Jurkat, Clone E6-1 (cell line): ENCODE data around the gene DACT1.

Experiments used
- DNase-seq: peaks from one replicate; pipeline ENCODE4 v3.0.0-alpha.2; 2011; ENCODE audit warnings: low read depth, low spot score
- H3K4me3 ChIP-seq: 2 replicates; pipeline ENCODE4 v1.5.1; 2011; ENCODE audit warnings: mild to moderate bottlenecking, low read length, control low read depth, moderate library complexity

DACT1 gene

DNA sequence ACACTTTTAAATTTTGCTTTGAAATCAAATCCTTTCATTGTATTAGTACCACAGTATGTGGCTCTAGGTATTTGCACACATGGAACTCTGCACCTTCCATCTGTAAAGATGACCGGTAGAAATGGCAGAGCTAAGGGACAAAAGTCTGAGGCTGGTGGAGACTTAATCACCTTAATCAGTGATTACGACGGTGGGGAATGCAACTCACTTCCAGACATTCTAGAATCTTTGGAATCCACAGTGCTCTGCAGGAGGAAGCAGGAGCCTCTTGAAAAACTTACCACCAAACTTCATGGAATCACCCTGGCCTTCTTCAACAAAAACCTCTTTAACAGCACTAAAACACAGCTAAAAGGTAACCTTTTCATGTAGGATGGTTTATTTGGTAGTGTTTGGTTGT is 3.9 kb upstream of the DACT1 start:
- no peak for DNase-seq
- H3K4me3 ChIP-seq = no peak overlapping the region

DNA sequence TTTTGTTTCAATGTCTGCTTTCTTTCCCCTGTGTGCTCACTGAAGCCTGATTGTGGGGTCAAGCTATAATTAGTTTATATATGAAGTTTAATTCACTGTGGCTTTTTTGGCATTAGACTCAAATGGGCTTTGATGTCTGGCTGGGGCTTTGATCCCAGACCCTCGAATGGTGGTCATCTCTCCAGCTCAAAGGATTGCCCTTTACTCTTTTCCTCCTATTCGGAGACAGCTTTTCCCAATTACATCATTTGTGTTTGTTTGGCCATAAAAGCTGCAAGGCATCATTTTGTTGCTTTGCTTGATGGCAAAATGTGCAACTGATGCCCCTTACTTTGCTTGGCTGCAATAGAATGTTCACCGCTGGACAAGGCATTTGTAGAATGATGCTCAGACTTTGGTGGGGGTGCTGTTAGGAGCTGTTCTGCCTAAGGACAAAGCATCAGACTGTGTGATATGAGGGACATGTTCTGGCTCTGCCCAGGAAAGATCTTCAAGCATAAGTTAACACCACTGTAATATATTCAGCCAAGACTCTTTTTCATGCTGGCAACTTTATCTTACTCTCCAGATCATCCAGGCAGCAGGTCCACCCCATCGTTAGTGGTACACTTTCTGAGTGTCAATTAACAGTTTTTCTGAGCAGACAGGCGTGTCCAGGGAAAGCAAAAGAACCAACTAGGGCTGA is 3.2 kb upstream of the DACT1 start:
- no peak overlapping the region for H3K4me3 ChIP-seq
- DNase-seq = no peak

- DNase-seq = no peak
- no peak overlapping the region for H3K4me3 ChIP-seq
Observed at GRCh38 chr14:58635091-58635830, 2.5 kb upstream of the DACT1 start.

- H3K4me3 ChIP-seq = no peak overlapping the region
- no peak for DNase-seq
Observed at GRCh38 chr14:58636129-58636528, 1.6 kb upstream of the DACT1 start.

DNA sequence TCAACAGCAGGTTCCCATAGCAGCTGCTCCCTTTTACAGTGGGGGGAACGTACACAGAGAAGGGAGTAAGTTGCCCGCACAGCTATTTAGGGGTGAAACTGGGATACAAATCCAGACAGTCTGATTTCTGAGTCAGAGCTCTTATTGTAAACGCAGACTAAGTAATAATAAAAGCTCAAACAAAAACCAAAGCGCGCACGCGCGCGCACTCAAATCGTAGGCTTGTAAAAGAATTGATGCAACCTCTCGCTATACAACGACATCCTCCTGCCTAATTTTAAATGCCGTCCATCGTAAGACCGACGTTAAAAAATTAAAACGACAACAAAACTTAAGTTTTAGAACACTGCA is 747 bp upstream of the DACT1 start:
- no peak overlapping the region; the same call in 1 of the 2 replicates for H3K4me3 ChIP-seq
- DNase-seq = no peak

DNA sequence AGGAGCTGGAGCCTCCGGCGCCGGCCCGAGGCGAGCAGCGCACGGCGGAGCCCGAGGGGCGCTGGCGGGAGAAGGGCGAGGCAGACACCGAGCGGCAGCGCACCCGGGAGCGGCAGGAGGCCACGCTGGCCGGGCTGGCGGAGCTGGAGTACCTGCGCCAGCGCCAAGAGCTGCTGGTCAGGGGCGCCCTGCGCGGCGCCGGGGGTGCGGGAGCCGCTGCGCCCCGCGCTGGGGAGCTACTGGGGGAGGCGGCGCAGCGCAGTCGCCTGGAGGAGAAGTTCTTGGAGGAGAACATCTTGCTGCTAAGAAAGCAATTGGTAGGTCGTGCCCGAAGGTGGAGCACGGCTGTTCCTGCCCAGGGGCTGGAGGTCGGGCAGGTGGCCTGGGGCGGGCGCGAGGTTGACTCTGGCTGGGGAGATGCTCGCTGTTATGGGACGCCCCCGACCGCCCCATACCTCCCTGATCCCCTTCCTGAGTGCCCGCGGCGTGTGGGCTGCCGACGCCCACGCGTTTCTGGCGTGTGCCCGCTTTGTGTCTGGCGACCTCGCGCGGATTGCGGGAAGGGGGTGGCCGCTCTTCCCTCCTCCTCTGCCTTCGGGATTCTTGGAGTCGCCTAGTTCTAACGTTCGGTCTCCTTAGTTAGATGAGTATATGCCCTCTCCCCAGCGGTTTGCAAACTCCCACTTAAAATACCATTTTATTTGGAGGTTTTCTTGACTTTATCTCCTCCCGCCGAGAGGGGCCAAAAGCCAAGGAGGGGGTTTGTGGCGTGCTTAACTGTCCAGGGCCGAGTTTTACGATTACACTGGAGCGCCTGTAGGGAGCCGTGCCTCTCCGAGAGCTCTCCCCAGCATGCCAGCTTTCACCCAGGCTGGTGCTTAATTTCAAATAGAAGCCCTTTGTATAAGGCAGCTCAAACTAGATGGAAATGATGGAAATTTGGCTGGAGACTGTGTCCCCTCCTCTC is 752 bp downstream of the DACT1 start:
- DNase-seq = no peak
- H3K4me3 ChIP-seq = peak overlapping the region; percentile 7; the same call in 1 of the 2 replicates

- H3K4me3 ChIP-seq = no peak overlapping the region
- no peak for DNase-seq
Observed at GRCh38 chr14:58639198-58639565, 1.4 kb downstream of the DACT1 start.

DNA sequence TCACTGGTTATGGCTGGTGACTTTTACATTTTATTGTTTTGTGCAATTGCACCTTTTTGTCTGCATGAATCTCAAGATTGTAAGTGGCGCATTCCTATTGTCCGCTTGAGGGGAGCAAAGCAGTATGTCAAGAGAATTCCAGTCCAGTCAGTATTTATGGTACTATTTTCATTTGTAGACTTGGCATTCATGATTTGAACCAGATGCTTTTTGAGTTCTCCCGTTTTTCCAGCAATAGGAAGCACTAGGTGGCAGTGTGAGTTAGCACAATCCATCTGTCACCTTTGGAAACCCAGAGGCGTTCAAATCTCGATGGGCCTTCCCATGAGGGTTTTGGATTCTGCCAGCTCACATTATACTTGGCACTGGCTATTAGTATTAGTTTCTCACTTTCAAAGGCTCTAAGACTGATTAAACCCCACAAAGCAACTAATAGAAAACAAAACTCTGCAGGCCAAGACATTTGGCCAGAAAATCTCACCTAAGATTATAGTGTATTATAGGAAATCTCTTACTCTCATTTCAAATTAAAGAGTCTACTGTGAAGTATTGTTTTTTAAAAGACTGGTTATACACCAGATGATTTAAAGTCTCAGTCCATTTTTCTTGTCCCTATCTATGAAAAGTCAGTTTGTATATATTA is 2.2 kb downstream of the DACT1 start:
- no peak overlapping the region for H3K4me3 ChIP-seq
- DNase-seq = peak; percentile 9

DNA sequence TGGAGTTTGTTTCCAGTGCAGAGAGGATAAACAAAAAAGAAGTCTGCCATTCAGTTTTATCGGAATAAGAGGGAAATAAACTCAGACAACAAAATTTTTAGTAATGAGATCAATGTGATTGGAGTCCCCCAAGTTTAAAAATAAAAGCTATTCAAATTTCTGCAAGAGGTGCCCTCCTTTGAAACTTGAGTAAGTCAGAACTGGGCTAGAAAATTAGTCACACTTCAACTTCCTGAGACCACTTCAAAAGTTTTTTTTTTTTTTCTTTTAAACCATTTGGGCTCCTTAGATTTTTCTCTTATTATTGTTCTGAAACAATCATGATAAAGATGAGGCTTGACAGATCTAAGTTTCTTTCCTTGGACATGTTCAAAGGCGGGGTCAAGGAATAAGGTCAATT is 3.2 kb downstream of the DACT1 start:
- DNase-seq = no peak
- H3K4me3 ChIP-seq = no peak overlapping the region

DNA sequence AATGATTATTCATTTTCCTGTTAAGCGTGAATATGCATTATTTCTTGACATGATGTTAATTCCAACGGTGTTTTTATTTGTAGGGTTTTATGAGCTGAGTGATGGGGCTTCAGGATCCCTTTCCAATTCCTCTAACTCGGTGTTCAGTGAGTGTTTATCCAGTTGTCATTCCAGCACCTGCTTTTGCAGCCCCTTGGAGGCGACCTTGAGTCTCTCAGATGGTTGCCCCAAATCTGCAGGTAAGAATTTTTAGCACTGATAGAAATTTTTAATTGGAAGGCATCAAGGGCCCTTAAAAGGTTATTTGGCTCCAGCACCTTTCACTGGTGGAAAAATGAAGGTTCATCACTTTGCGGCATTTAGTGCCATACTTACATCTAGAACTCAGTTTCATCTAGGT is 3.7 kb downstream of the DACT1 start:
- H3K4me3 ChIP-seq = no peak overlapping the region
- no peak for DNase-seq

- H3K4me3 ChIP-seq = no peak overlapping the region
- DNase-seq = no peak
Observed at GRCh38 chr14:58643366-58643765, 5.6 kb downstream of the DACT1 start.

GRCh38 chr14:58645641-58646040 is 7.9 kb downstream of the DACT1 start:
- no peak overlapping the region for H3K4me3 ChIP-seq
- DNase-seq = no peak

- DNase-seq = no peak
- H3K4me3 ChIP-seq = no peak overlapping the region
Observed at GRCh38 chr14:58646479-58646878, 8.7 kb downstream of the DACT1 start.

- no peak overlapping the region for H3K4me3 ChIP-seq
- no peak for DNase-seq
Observed at GRCh38 chr14:58647777-58648176, 10.0 kb downstream of the DACT1 start.

GRCh38 chr14:58650857-58651256 is 13.1 kb downstream of the DACT1 start:
- H3K4me3 ChIP-seq = no peak overlapping the region
- no peak for DNase-seq

GRCh38 chr14:58656671-58657411 is 19.1 kb downstream of the DACT1 start:
- no peak overlapping the region for H3K4me3 ChIP-seq
- no peak for DNase-seq

DNA sequence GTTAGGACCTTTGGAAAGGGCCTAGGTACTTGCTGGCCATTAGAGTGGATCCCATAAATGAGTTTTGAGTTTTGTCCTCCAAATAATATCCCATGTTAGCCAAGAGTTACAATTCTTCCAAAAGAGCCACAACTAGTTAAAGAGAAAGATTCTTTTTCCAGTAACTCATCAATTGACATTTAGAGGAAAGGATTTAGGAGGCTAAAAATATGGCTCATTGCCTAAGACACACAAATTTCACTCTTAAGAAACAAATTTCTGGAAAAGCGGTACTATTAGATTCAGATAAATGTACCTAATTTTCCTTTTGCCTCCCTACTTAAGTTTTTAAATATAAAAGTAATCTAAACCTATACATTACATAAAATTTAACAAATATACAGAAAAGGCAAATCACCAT is 21.3 kb downstream of the DACT1 start:
- no peak for DNase-seq
- no peak overlapping the region for H3K4me3 ChIP-seq

- no peak overlapping the region for H3K4me3 ChIP-seq
- no peak for DNase-seq
Observed at GRCh38 chr14:58659846-58660245, 22.1 kb downstream of the DACT1 start.

GRCh38 chr14:58660407-58660806 is 22.6 kb downstream of the DACT1 start:
- no peak for DNase-seq
- no peak overlapping the region for H3K4me3 ChIP-seq
